ENCODE data around the gene TMIGD1. TPM values are rescaled to one million over a fixed set of nuclear protein-coding genes. Genes with fewer than 3 reads are reported as not detected.

TMIGD1 gene
- total RNA-seq, 2 experiments from 2014 or later, result not detected

DNA sequence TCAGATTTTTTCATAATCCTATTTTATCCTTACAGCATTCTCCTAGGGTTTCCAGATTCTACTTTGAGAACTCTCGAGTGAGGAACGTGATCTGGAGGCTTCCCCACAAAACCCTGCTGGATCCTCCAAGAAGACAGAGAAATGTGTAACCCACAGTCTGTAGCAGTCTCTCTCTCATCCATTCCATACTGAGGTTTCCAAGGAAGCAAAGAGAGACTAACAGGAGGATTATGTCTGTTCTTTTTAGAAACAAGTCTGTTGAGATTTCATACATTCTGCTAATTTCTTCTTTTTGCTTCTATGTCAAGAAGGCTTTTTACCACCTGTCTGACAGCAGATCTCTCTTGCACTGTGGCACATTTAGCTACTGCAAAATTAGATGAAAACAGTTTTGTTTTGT, 18.8 kb downstream of the TMIGD1 start:
- no peak overlapping the region for H3K27ac ChIP-seq (ENCODE audit: low read depth in 1 of 2, low read length in 2 of 2)
- TF ChIP-seq, protein P1, sequence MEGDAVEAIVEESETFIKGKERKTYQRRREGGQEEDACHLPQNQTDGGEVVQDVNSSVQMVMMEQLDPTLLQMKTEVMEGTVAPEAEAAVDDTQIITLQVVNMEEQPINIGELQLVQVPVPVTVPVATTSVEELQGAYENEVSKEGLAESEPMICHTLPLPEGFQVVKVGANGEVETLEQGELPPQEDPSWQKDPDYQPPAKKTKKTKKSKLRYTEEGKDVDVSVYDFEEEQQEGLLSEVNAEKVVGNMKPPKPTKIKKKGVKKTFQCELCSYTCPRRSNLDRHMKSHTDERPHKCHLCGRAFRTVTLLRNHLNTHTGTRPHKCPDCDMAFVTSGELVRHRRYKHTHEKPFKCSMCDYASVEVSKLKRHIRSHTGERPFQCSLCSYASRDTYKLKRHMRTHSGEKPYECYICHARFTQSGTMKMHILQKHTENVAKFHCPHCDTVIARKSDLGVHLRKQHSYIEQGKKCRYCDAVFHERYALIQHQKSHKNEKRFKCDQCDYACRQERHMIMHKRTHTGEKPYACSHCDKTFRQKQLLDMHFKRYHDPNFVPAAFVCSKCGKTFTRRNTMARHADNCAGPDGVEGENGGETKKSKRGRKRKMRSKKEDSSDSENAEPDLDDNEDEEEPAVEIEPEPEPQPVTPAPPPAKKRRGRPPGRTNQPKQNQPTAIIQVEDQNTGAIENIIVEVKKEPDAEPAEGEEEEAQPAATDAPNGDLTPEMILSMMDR (IDR thresholded peaks at IDR 0.05), result no peak
- H3K27me3 Mint-ChIP-seq, result no peaks in the 10 kb centered on the region
- H3K4me3 ChIP-seq (ENCODE audit: low read length), result no peak overlapping the region
- H3K36me3 Mint-ChIP-seq (ENCODE audit: low read depth), result no peaks in the 10 kb centered on the region
- ChIA-PET CTCF (interaction anchor here (0.6 kb wide), 1 partner anchor 1766 kb away, joined by 3 read pairs; no protein-coding TSS in a partner anchor), POLR2A (interaction anchor here (0.7 kb wide), 1 partner anchor 20 kb away, joined by 4 read pairs; no protein-coding TSS in a partner anchor)
- no peaks in the 10 kb centered on the region for H3K9me3 ChIP-seq (ENCODE audit: control insufficient read depth in 1 of 2, insufficient read depth in 1 of 2, low read length in 2 of 2)
- no peaks in the 10 kb centered on the region for H3K27me3 ChIP-seq (ENCODE audit: control insufficient read depth in 1 of 2, insufficient read depth in 2 of 2, low read length in 2 of 2)
- H3K36me3 ChIP-seq (ENCODE audit: insufficient read depth, low read length), result no peaks in the 10 kb centered on the region
- H3K4me3 Mint-ChIP-seq, result no peak overlapping the region
- ATAC-seq (ENCODE audit: poor library complexity), result no peak
- intact Hi-C loops (cut with DNase I, micrococcal nuclease), result no loop called here
- no peak for DNase-seq
- no peaks in the 10 kb centered on the region for H3K9me3 Mint-ChIP-seq
- H3K27ac Mint-ChIP-seq, result no peak overlapping the region
- H3K4me1 ChIP-seq (ENCODE audit: insufficient read depth, low read length), result peaks cover 3% of the 10 kb centered on the region
- peaks cover 6% of the 10 kb centered on the region for H3K4me1 Mint-ChIP-seq (ENCODE audit: low read depth)

DNA sequence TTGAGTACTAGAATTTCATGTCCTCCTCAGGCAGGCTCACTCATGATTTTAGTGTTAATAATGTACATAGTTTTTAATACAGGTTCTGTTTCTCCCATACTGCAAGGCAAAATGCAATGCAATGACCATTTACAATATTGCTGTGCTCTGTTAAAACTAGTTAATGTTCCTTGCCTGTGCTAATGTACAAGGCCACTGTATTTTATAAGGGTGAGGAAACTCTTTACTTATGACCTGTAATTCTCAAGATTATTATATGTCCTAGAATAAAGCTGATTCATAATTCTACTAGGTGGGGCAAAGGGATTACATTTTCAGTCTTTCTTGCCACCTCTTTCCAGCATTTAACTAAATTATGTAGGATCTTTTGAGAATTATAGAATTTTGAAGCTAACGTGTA, 19.4 kb downstream of the TMIGD1 start:
- Histone ChIP-seq H3K27ac (ENCODE audit: low read depth in 1 of 2, low read length in 2 of 2) (no peak overlapping the region), H3K4me1 (ENCODE audit: insufficient read depth, low read length) (no peaks in the 10 kb centered on the region), H3K9me3 (ENCODE audit: control insufficient read depth in 1 of 2, insufficient read depth in 1 of 2, low read length in 2 of 2) (no peaks in the 10 kb centered on the region), H3K4me3 (ENCODE audit: low read length) (no peak overlapping the region), H3K27me3 (ENCODE audit: control insufficient read depth in 1 of 2, insufficient read depth in 2 of 2, low read length in 2 of 2) (no peaks in the 10 kb centered on the region), H3K36me3 (ENCODE audit: insufficient read depth, low read length) (no peaks in the 10 kb centered on the region)
- ChIA-PET POLR2A (no interaction called here), CTCF (interaction anchor here (0.6 kb wide), 1 partner anchor 1767 kb away, joined by 3 read pairs; no protein-coding TSS in a partner anchor)
- no peak overlapping the region for H3K4me3 Mint-ChIP-seq
- TF ChIP-seq, protein P1 (IDR thresholded peaks at IDR 0.05), result no peak
- no peak overlapping the region for H3K27ac Mint-ChIP-seq
- ATAC-seq (ENCODE audit: poor library complexity), result no peak
- intact Hi-C loops (cut with DNase I, micrococcal nuclease), result no loop called here
- H3K27me3 Mint-ChIP-seq, result no peaks in the 10 kb centered on the region
- no peaks in the 10 kb centered on the region for H3K36me3 Mint-ChIP-seq (ENCODE audit: low read depth)
- H3K9me3 Mint-ChIP-seq, result no peaks in the 10 kb centered on the region
- H3K4me1 Mint-ChIP-seq (ENCODE audit: low read depth), result peaks cover 2% of the 10 kb centered on the region
- DNase-seq, result no peak

DNA sequence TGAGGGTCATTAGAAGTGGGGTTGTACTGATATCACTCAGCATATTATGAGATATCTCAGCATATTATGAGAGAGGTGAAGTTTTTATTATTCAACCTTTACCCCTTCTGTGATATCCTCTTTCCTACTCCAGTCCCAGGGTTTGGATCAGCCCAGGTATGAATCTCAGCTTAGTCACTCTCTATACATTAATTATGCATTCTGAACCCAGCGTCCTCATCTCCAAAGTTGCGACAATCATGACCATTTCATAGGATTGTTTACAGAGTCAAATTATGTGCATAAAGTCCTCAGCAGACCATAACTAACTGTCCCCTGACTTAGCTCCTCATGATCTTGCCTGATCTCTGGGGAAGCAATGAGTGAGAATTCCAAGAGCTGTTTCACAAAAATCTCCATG, 21.6 kb downstream of the TMIGD1 start:
- ChIA-PET POLR2A (no interaction called here), CTCF (interaction anchor here (1.4 to 1.6 kb wide), 2 partner anchors 24 to 187 kb away, joined by 3 to 5 read pairs; no protein-coding TSS in a partner anchor)
- Histone ChIP-seq H3K27me3 (ENCODE audit: control insufficient read depth in 1 of 2, insufficient read depth in 2 of 2, low read length in 2 of 2) (no peaks in the 10 kb centered on the region), H3K27ac (ENCODE audit: low read depth in 1 of 2, low read length in 2 of 2) (no peak overlapping the region), H3K4me3 (ENCODE audit: low read length) (no peak overlapping the region), H3K4me1 (ENCODE audit: insufficient read depth, low read length) (no peaks in the 10 kb centered on the region), H3K36me3 (ENCODE audit: insufficient read depth, low read length) (no peaks in the 10 kb centered on the region), H3K9me3 (ENCODE audit: control insufficient read depth in 1 of 2, insufficient read depth in 1 of 2, low read length in 2 of 2) (no peaks in the 10 kb centered on the region)
- Mint-ChIP-seq H3K36me3 (ENCODE audit: low read depth) (no peaks in the 10 kb centered on the region), H3K9me3 (no peaks in the 10 kb centered on the region), H3K4me3 (no peak overlapping the region), H3K27me3 (no peaks in the 10 kb centered on the region), H3K4me1 (ENCODE audit: low read depth) (no peaks in the 10 kb centered on the region), H3K27ac (no peak overlapping the region)
- ATAC-seq (ENCODE audit: poor library complexity), result no peak
- no peak for DNase-seq
- TF ChIP-seq, protein P1 (IDR thresholded peaks at IDR 0.05), result no peak
- intact Hi-C loops (cut with DNase I, micrococcal nuclease), result no loop called here
